ENCODE data around the gene FERMT1.
A peak's percentile ranks its signal among the peaks of the same experiment; 100 is the strongest.

The FERMT1 gene

GRCh38 chr20:6053776-6054688 lies 68.8 kb downstream of the FERMT1 start, which contains the start of gene LRRN4:
LRRN4 (minus strand) TSS chr20:6054060; CDS start chr20:6052799, 1,261 bp downstream.
- Histone ChIP-seq H3K9me3 (ENCODE audit: control insufficient read depth in 2 of 2, low read length in 2 of 2) (no peaks in the 10 kb centered on the region), H3K36me3 (ENCODE audit: control insufficient read depth in 2 of 2, insufficient read depth in 2 of 2, low read length in 2 of 2) (no peaks in the 10 kb centered on the region), H3K4me3 (ENCODE audit: low read length in 2 of 2) (no peak within 1 kb of the TSS), H3K27ac (ENCODE audit: low read length) (no peak within 1 kb of the TSS), H3K27me3 (ENCODE audit: control insufficient read depth in 1 of 2, insufficient read depth in 2 of 2, low read length in 2 of 2) (peaks cover 0 to 4% of the 10 kb centered on the region in 2 donors), H3K4me1 (ENCODE audit: control insufficient read depth, insufficient read depth, low read length) (peaks cover 27% of the 10 kb centered on the region), H3K9ac (ENCODE audit: low read length in 2 of 2) (no peak within 1 kb of the TSS)

GRCh38 chr20:6053064-6053775 lies 69.6 kb downstream of the FERMT1 start:
- Histone ChIP-seq H3K4me1 (ENCODE audit: control insufficient read depth, insufficient read depth, low read length) (peaks cover 27% of the 10 kb centered on the region), H3K4me3 (ENCODE audit: low read length in 2 of 2) (no peak overlapping the region), H3K9ac (ENCODE audit: low read length in 2 of 2) (no peak overlapping the region), H3K9me3 (ENCODE audit: control insufficient read depth in 2 of 2, low read length in 2 of 2) (no peaks in the 10 kb centered on the region), H3K36me3 (ENCODE audit: control insufficient read depth in 2 of 2, insufficient read depth in 2 of 2, low read length in 2 of 2) (no peaks in the 10 kb centered on the region), H3K27me3 (ENCODE audit: control insufficient read depth in 1 of 2, insufficient read depth in 2 of 2, low read length in 2 of 2) (peaks cover 0 to 4% of the 10 kb centered on the region in 2 donors), H3K27ac (ENCODE audit: low read length) (no peak overlapping the region)

GRCh38 chr20:6051505-6051904 lies 71.3 kb downstream of the FERMT1 start:
- Histone ChIP-seq H3K27ac (ENCODE audit: low read length) (no peak overlapping the region), H3K4me1 (ENCODE audit: control insufficient read depth, insufficient read depth, low read length) (peaks cover 27% of the 10 kb centered on the region), H3K27me3 (ENCODE audit: control insufficient read depth in 1 of 2, insufficient read depth in 2 of 2, low read length in 2 of 2) (peaks cover 0 to 4% of the 10 kb centered on the region in 2 donors), H3K4me3 (ENCODE audit: low read length in 2 of 2) (peak overlapping the region; percentile 43 to 68), H3K9me3 (ENCODE audit: control insufficient read depth in 2 of 2, low read length in 2 of 2) (no peaks in the 10 kb centered on the region), H3K36me3 (ENCODE audit: control insufficient read depth in 2 of 2, insufficient read depth in 2 of 2, low read length in 2 of 2) (no peaks in the 10 kb centered on the region), H3K9ac (ENCODE audit: low read length in 2 of 2) (peak overlapping the region; percentile 20 to 21)

- Histone ChIP-seq H3K4me1 (ENCODE audit: control insufficient read depth, insufficient read depth, low read length) (peaks cover 19% of the 10 kb centered on the region), H3K9me3 (ENCODE audit: control insufficient read depth in 2 of 2, low read length in 2 of 2) (no peaks in the 10 kb centered on the region), H3K4me3 (ENCODE audit: low read length in 2 of 2) (no peak overlapping the region), H3K27ac (ENCODE audit: low read length) (no peak overlapping the region), H3K9ac (ENCODE audit: low read length in 2 of 2) (no peak overlapping the region), H3K36me3 (ENCODE audit: control insufficient read depth in 2 of 2, insufficient read depth in 2 of 2, low read length in 2 of 2) (peaks cover 0 to 4% of the 10 kb centered on the region in 2 donors), H3K27me3 (ENCODE audit: control insufficient read depth in 1 of 2, insufficient read depth in 2 of 2, low read length in 2 of 2) (no peaks in the 10 kb centered on the region)
Observed at GRCh38 chr20:6048391-6048790, 74.4 kb downstream of the FERMT1 start.

GRCh38 chr20:6046432-6046831 lies 76.4 kb downstream of the FERMT1 start:
- H3K9me3 ChIP-seq (ENCODE audit: control insufficient read depth in 2 of 2, low read length in 2 of 2) = no peaks in the 10 kb centered on the region
- H3K27ac ChIP-seq (ENCODE audit: low read length) = no peak overlapping the region

GRCh38 chr20:6045566-6045965 lies 77.3 kb downstream of the FERMT1 start:
- Histone ChIP-seq H3K4me3 (ENCODE audit: low read length in 2 of 2) (no peak overlapping the region), H3K9ac (ENCODE audit: low read length in 2 of 2) (no peak overlapping the region), H3K4me1 (ENCODE audit: control insufficient read depth, insufficient read depth, low read length) (peaks cover under 1% of the 10 kb centered on the region), H3K9me3 (ENCODE audit: control insufficient read depth in 2 of 2, low read length in 2 of 2) (no peaks in the 10 kb centered on the region), H3K27ac (ENCODE audit: low read length) (no peak overlapping the region), H3K27me3 (ENCODE audit: control insufficient read depth in 1 of 2, insufficient read depth in 2 of 2, low read length in 2 of 2) (no peaks in the 10 kb centered on the region), H3K36me3 (ENCODE audit: control insufficient read depth in 2 of 2, insufficient read depth in 2 of 2, low read length in 2 of 2) (peaks cover 7 to 16% of the 10 kb centered on the region in 2 donors)

More at GRCh38 chr20:6046432-6046831, 76.4 kb downstream of the FERMT1 start:
- Histone ChIP-seq H3K9ac (ENCODE audit: low read length in 2 of 2) (no peak overlapping the region), H3K27me3 (ENCODE audit: control insufficient read depth in 1 of 2, insufficient read depth in 2 of 2, low read length in 2 of 2) (no peaks in the 10 kb centered on the region), H3K4me1 (ENCODE audit: control insufficient read depth, insufficient read depth, low read length) (peaks cover 9% of the 10 kb centered on the region), H3K36me3 (ENCODE audit: control insufficient read depth in 2 of 2, insufficient read depth in 2 of 2, low read length in 2 of 2) (peaks cover 2 to 10% of the 10 kb centered on the region in 2 donors), H3K4me3 (ENCODE audit: low read length in 2 of 2) (no peak overlapping the region)

- Histone ChIP-seq H3K27me3 (ENCODE audit: control insufficient read depth in 1 of 2, insufficient read depth in 2 of 2, low read length in 2 of 2) (no peaks in the 10 kb centered on the region), H3K9ac (ENCODE audit: low read length in 2 of 2) (no peak overlapping the region), H3K27ac (ENCODE audit: low read length) (no peak overlapping the region), H3K4me1 (ENCODE audit: control insufficient read depth, insufficient read depth, low read length) (peaks cover 2% of the 10 kb centered on the region), H3K4me3 (ENCODE audit: low read length in 2 of 2) (no peak overlapping the region), H3K9me3 (ENCODE audit: control insufficient read depth in 2 of 2, low read length in 2 of 2) (no peaks in the 10 kb centered on the region), H3K36me3 (ENCODE audit: control insufficient read depth in 2 of 2, insufficient read depth in 2 of 2, low read length in 2 of 2) (peaks cover 9 to 18% of the 10 kb centered on the region in 2 donors)
Observed at GRCh38 chr20:6044115-6044514, 78.7 kb downstream of the FERMT1 start.

- Histone ChIP-seq H3K27ac (ENCODE audit: low read length) (no peak overlapping the region), H3K27me3 (ENCODE audit: control insufficient read depth in 1 of 2, insufficient read depth in 2 of 2, low read length in 2 of 2) (no peaks in the 10 kb centered on the region), H3K9me3 (ENCODE audit: control insufficient read depth in 2 of 2, low read length in 2 of 2) (no peaks in the 10 kb centered on the region), H3K9ac (ENCODE audit: low read length in 2 of 2) (no peak overlapping the region), H3K4me3 (ENCODE audit: low read length in 2 of 2) (no peak overlapping the region), H3K36me3 (ENCODE audit: control insufficient read depth in 2 of 2, insufficient read depth in 2 of 2, low read length in 2 of 2) (peaks cover 9 to 24% of the 10 kb centered on the region in 2 donors), H3K4me1 (ENCODE audit: control insufficient read depth, insufficient read depth, low read length) (peaks cover 14% of the 10 kb centered on the region)
Observed at GRCh38 chr20:6041808-6042265, 81.0 kb downstream of the FERMT1 start.

GRCh38 chr20:6040958-6041807 lies 81.6 kb downstream of the FERMT1 start:
- no peaks in the 10 kb centered on the region for H3K9me3 ChIP-seq (ENCODE audit: control insufficient read depth in 2 of 2, low read length in 2 of 2)
- H3K36me3 ChIP-seq (ENCODE audit: control insufficient read depth in 2 of 2, insufficient read depth in 2 of 2, low read length in 2 of 2) = peaks cover 9 to 24% of the 10 kb centered on the region in 2 donors
- no peaks in the 10 kb centered on the region for H3K27me3 ChIP-seq (ENCODE audit: control insufficient read depth in 1 of 2, insufficient read depth in 2 of 2, low read length in 2 of 2)
- no peak overlapping the region for H3K4me3 ChIP-seq (ENCODE audit: low read length in 2 of 2)
- H3K4me1 ChIP-seq (ENCODE audit: control insufficient read depth, insufficient read depth, low read length) = peaks cover 14% of the 10 kb centered on the region
- no peak overlapping the region for H3K27ac ChIP-seq (ENCODE audit: low read length)
- H3K9ac ChIP-seq (ENCODE audit: low read length in 2 of 2) = no peak overlapping the region

GRCh38 chr20:6040540-6040939 lies 82.3 kb downstream of the FERMT1 start:
- no peak overlapping the region for H3K27ac ChIP-seq (ENCODE audit: low read length)
- peaks cover 9 to 24% of the 10 kb centered on the region in 2 donors for H3K36me3 ChIP-seq (ENCODE audit: control insufficient read depth in 2 of 2, insufficient read depth in 2 of 2, low read length in 2 of 2)
- no peaks in the 10 kb centered on the region for H3K9me3 ChIP-seq (ENCODE audit: control insufficient read depth in 2 of 2, low read length in 2 of 2)
- H3K9ac ChIP-seq (ENCODE audit: low read length in 2 of 2) = no peak overlapping the region
- H3K4me1 ChIP-seq (ENCODE audit: control insufficient read depth, insufficient read depth, low read length) = peaks cover 14% of the 10 kb centered on the region
- no peak overlapping the region for H3K4me3 ChIP-seq (ENCODE audit: low read length in 2 of 2)
- no peaks in the 10 kb centered on the region for H3K27me3 ChIP-seq (ENCODE audit: control insufficient read depth in 1 of 2, insufficient read depth in 2 of 2, low read length in 2 of 2)

All from stomach smooth muscle (tissue), 2 donors.